ENCODE data around the gene GPR137B.

GRCh38 chr1:236204039-236204438, 61.7 kb downstream of the GPR137B start:
- no peak for TF ChIP-seq CTCF (IDR thresholded peaks at IDR 0.05)
- TF ChIP-seq POLR2A (IDR thresholded peaks at IDR 0.05): no peak

Data from heart left ventricle (tissue), 13 donors.